NT2/D1 (cell line): ENCODE data around the gene TRAM2.

Source experiments
- DNase-seq: peaks from one replicate; pipeline ENCODE4 v3.0.0-alpha.2; 2011; ENCODE audit warnings: low read depth, low spot score
- H3K27me3 ChIP-seq: 2 replicates; pipeline ENCODE4 v1.6.0; 2011; ENCODE audit warnings: mild to moderate bottlenecking; ENCODE audit not compliant: insufficient read length, insufficient read depth
- H3K36me3 ChIP-seq: 2 replicates; pipeline ENCODE4 v1.6.1; 2011; ENCODE audit warnings: mild to moderate bottlenecking, low read length, mixed read lengths; ENCODE audit not compliant: insufficient read depth, insufficient read length
- H3K4me1 ChIP-seq: 2 replicates; pipeline ENCODE4 v1.5.1; 2011; ENCODE audit not compliant: insufficient read depth, insufficient read length
- H3K4me3 ChIP-seq: 2 replicates; pipeline ENCODE4 v1.5.1; 2011; ENCODE audit warnings: low read depth; ENCODE audit not compliant: insufficient read length
- H3K9ac ChIP-seq: 2 replicates; pipeline ENCODE4 v1.6.0; 2011; ENCODE audit warnings: low read depth; ENCODE audit not compliant: insufficient read length
- H3K9me3 ChIP-seq: 2 replicates; pipeline ENCODE4 v1.5.1; 2011; ENCODE audit warnings: mild to moderate bottlenecking, low read length; ENCODE audit not compliant: insufficient read depth
- SUZ12 ChIP-seq: IDR thresholded peaks from 2 replicates; pipeline ENCODE4 v1.6.1; 2011; ENCODE audit not compliant: insufficient read length, insufficient read depth; ENCODE audit errors: extremely low read depth
- YY1 ChIP-seq: IDR thresholded peaks from 2 replicates; pipeline ENCODE4 v1.6.1; 2011; ENCODE audit not compliant: insufficient read length, insufficient read depth
- ZNF274 ChIP-seq: IDR thresholded peaks from 2 replicates; pipeline ENCODE4 v1.6.1; 2011; ENCODE audit warnings: mild to moderate bottlenecking, low read depth, low read length

The TRAM2 gene

DNA sequence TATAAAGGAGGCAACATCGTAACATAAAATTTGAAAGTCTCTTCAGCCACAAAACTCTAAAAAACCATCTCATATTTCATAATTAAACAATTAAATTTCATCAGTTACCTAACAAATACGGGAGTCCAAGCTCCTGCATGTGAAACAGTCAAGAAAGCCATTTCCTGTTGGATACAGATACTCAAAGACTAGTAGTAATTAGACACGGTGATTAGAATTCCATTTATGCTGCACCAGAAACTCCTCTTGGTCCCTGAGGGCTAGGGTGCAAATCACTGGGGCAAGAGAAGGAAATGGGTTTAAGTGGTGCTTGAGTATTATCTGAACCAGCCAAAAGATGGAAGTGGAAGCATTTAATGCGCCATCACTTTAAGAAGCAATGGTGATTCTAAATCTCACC lies 27.4 kb downstream of the TRAM2 start:
- H3K9me3 ChIP-seq, result no peaks in the 10 kb centered on the region
- no peak overlapping the region for H3K4me3 ChIP-seq
- H3K4me1 ChIP-seq, result peaks cover 24% of the 10 kb centered on the region
- no peaks in the 10 kb centered on the region for H3K27me3 ChIP-seq
- TF ChIP-seq YY1, result no peak
- peaks cover 27% of the 10 kb centered on the region for H3K36me3 ChIP-seq
- no peak for DNase-seq
- no peak overlapping the region for H3K9ac ChIP-seq

DNA sequence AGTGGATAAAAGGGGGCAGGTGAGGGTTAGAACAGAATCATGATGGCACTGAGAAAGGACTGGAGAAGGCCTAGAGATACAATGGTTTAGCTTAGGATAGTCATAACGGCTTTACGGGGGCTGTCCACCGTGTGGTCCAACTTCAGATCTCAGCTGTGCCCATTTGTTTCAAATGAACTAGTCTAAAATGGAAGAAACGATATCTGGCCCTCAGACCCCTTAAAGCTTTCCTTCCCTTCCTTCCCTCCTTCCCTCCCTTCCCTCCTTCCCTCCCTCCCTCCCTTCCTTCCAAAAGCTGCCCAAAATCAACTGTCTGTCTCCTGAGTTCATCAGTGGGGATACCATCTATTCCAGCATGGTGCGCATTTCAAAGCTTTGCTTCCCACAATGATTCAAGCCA lies 27.9 kb downstream of the TRAM2 start:
- TF ChIP-seq SUZ12 (no peak), ZNF274 (no peak), YY1 (no peak)
- H3K4me3 ChIP-seq, result no peak overlapping the region
- no peaks in the 10 kb centered on the region for H3K27me3 ChIP-seq
- DNase-seq, result no peak
- no peaks in the 10 kb centered on the region for H3K9me3 ChIP-seq
- H3K4me1 ChIP-seq, result peaks cover 24% of the 10 kb centered on the region
- H3K9ac ChIP-seq, result no peak overlapping the region
- peaks cover 30% of the 10 kb centered on the region for H3K36me3 ChIP-seq

DNA sequence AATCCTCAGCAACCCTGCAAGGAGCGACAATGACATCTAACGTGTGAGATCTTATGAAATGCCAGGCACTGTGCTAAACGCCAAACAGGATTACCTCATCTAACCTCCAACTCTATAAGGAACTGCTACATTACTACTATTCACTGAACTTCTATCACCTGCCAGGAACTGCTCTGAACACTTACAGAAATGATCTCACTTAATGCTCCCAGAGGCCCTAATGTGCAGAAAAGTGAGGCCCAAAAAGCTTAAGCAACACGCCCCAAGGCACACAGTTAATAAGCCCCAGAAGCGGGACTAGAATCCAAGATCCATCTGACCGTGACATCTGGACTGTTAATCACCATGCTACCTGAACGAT lies 28.5 kb downstream of the TRAM2 start:
- Histone ChIP-seq H3K4me3 (no peak overlapping the region), H3K9ac (no peak overlapping the region), H3K9me3 (no peaks in the 10 kb centered on the region), H3K27me3 (no peaks in the 10 kb centered on the region), H3K4me1 (peaks cover 24% of the 10 kb centered on the region), H3K36me3 (peaks cover 30% of the 10 kb centered on the region)
- no peak for TF ChIP-seq YY1
- TF ChIP-seq ZNF274, result no peak
- DNase-seq, result no peak

DNA sequence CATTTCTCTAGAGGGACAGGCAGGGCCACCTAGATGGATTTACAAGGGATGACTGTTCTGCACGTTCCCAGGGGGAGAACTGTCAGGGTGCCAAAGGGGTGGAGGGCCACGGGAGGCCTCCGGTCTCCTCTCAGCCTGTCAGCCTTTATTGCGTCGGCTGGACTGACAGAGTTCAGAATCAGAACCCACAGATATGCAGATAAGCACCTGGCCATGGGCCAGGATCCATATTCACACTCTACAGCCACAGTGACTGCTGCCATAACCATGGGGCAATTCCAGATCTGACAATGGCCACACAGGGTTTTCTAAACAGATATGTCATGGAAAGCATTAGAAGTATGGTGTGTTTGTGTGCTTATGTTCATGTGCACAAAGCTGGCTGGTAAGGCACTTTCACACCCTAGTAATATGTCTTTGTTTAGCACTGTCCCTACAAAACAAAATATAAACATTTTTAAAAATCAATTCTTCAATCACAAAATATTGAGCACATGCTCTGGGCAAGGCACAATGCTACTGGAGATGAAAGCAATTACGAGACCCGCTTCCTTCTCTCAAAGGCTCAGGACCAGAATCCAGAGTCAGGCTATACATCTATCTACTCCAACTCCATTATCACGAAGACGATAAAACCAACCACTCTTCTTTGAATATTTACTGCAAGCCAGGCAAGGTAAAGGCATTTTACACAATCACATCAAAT lies 29.1 kb downstream of the TRAM2 start:
- Histone ChIP-seq H3K36me3 (peaks cover 30% of the 10 kb centered on the region), H3K4me1 (peaks cover 22% of the 10 kb centered on the region), H3K27me3 (no peaks in the 10 kb centered on the region), H3K9me3 (no peaks in the 10 kb centered on the region), H3K4me3 (no peak overlapping the region), H3K9ac (no peak overlapping the region)
- TF ChIP-seq SUZ12, result no peak
- no peak for TF ChIP-seq ZNF274
- no peak for TF ChIP-seq YY1
- DNase-seq, result no peak

DNA sequence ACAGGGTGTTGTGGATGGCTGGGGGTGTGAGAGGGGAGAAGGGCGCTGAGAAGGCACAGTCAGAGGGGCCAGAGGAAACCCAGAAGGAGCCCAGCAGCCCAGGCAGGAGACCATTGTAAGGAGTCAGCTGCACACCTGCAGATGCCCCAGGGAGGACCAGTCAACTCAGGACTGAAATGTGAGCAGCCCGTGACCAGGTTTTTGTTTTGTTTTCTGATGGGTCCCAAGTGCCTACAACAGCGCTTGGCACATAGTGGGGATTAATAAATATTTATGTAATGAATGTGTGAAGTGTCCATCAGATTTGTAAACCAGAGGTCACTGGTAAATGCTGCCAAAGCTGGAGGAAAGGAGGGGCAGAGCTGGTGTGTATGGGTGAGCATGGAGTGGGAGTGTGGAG lies 30.2 kb downstream of the TRAM2 start:
- Histone ChIP-seq H3K36me3 (peaks cover 24% of the 10 kb centered on the region), H3K4me1 (peaks cover 12% of the 10 kb centered on the region), H3K9me3 (no peaks in the 10 kb centered on the region), H3K4me3 (no peak overlapping the region), H3K9ac (no peak overlapping the region), H3K27me3 (no peaks in the 10 kb centered on the region)
- TF ChIP-seq YY1 (no peak), ZNF274 (no peak), SUZ12 (no peak)
- DNase-seq, result no peak

DNA sequence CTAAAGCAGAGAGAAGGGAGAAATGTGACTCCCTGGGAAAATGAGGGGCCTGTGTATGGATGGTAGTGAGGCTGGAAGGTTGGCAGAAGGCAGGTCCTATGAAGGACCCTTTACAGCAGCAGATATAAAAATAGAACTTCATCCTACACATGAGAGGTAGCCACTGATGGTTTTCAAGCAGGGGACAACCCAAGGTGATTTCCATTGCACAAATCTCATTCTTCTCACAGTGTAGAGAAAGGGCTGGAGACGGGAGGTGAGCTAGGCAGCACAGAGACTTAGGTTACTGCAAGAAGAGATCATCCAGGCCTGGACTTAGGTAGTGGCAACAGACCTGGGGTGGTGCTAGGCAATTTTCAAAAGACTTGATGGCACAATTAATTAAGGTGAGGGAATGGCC lies 30.7 kb downstream of the TRAM2 start:
- H3K4me3 ChIP-seq, result no peak overlapping the region
- H3K27me3 ChIP-seq, result no peaks in the 10 kb centered on the region
- TF ChIP-seq ZNF274 (no peak), YY1 (no peak), SUZ12 (no peak)
- H3K36me3 ChIP-seq, result peaks cover 26% of the 10 kb centered on the region
- DNase-seq, result no peak
- no peak overlapping the region for H3K9ac ChIP-seq
- H3K4me1 ChIP-seq, result peaks cover 12% of the 10 kb centered on the region
- H3K9me3 ChIP-seq, result no peaks in the 10 kb centered on the region

DNA sequence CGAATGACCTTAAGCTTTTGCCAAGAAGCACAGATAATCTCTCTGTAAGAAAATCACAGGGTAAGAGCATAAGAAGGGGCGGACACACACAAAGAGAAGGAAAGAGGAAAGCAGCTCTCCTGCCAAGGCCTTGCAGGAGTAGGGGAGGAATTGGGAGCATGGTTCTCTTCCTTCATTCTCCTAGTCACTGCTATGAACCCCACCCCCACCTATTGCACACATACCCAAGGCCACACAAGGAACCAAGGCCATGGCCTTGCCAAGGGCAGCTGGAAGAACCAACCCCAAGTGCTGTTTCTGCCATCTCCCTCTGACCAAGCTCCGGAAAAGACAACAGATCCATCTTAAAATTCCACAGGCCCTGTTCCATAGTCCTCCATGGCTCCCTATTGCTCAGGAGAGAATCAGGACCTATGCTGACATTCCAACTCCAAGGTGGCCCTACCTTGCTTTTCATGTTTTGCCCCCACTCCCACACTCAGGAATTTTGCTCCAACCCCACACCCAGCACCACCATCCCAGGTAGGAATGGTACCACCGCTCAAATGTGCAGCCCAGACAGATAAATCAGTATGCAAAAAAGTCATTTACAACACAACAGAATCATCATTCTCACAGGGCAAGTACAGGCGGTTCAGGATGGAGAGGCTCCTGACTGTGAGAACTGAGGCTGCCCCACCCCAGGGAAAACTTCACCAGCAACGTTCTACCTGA lies 31.3 kb downstream of the TRAM2 start:
- TF ChIP-seq YY1 (no peak), ZNF274 (no peak), SUZ12 (no peak)
- H3K36me3 ChIP-seq, result peaks cover 26% of the 10 kb centered on the region
- H3K9ac ChIP-seq, result no peak overlapping the region
- no peaks in the 10 kb centered on the region for H3K27me3 ChIP-seq
- H3K9me3 ChIP-seq, result no peaks in the 10 kb centered on the region
- no peak overlapping the region for H3K4me3 ChIP-seq
- H3K4me1 ChIP-seq, result peaks cover 12% of the 10 kb centered on the region
- no peak for DNase-seq
